DMS153 treated with DMSO at 0.1 percent for 48 hours (cell line): ENCODE data around the gene IL12RB1.
"Not testable (repeated sequence)": the region's sequence is repeated elsewhere in the genome, so short reads cannot be mapped to it uniquely, and the experiment has no call there.

ENCODE experiments used
- DNase-seq: peaks from one replicate; lab custom pipeline; 2025; ENCODE audit not compliant: unreplicated experiment; lab: John Stamatoyannopoulos, UW

IL12RB1 gene

DNA sequence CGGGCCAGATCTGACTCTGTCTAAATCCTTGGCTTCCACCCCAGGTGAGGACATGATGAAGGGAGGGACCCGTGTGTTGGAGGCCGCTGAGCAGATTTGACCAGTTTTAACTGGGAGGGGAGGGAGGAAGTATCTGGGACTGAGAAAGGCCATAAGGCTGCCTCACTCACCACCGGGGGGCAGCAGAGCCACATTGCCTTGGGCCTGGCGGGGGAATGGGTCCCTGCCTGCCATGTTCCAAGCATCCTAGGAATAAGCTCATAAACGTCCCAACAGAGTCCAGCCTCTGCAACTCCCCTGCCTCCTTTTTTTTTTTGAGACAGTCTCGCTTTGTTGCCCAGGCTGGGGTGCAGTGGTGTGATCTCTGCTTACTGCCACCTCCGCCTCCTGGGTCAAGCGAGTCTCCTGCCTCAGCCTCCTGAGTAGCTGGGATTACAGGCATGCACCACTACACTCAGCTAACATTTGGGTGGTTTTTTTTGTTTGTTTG lies 26.3 kb upstream of the IL12RB1 start:
- DNase-seq, result peak; percentile 81

DNA sequence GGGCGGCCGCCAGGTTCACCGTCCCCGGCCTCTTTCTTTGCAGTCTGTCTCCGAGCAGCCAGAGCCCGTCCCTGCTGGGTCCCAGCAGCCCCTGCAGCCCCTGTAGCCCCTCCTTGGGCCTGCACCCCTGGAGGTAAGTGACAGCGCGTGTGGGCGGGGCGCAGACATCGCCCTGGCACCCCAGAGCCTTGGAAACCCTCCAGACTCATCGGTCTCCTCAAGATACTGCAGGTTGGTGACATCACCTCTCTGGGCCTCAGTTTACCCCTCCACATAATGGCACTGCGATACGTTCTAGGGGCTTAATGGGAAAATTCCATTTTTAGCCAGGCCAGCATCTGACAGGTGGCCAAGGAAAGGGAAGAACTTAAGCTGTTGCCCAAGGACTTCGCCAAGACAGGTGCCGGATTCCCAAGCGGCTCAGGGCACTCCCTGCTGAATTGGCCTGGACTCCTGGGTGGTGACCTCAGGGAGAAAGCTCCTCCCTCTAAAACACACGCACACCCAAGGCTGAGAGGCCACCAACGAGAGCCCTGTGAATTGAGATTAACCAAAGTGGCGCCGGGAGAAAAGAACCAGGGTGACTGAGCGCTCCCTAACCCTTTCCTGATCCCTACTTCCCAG lies 24.0 kb upstream of the IL12RB1 start:
- DNase-seq, result no peak

DNA sequence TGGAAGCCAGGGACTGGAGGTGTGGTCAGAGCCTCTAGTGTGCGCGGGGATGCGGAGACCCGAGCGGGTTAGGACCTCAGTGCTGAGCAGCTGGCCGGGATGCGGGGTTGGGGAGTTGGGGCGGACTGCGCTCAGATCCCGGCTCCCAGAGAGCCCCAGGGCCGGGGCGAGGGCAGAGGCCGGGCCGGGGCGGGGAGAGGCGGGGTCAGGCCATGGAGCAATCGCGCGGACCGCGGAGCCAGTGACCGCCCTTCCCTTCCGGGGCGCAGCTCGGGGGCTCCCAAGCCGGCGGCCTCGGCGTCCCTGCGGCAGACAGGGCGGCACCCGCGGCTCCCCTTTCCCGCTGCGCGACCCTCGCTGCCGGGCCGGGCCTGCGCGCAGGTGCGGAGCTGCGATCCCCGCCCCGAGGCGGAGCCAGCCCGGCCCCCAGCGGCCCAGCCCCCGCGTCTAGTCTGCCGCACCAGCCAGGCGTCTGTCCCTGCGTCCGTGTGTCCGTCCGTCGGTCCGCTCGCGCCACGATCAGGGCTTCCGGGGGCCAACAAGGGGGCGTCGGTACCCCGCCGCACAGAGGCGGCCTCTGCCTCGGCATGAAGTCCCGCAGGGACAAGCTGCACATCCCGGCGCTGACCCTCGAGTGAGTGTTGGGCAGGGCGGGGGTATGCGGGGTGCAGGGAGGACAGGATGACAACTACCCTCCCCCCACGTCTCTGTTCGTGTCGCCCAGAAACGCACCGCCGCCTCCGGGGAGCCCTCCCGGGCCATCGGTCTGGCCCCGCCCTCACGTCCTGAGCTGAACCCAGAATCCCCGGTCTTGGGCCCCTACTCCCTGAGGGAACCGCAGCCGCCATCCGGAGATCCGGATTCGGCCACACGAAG lies 23.2 kb upstream of the IL12RB1 start:
- no peak for DNase-seq

DNA sequence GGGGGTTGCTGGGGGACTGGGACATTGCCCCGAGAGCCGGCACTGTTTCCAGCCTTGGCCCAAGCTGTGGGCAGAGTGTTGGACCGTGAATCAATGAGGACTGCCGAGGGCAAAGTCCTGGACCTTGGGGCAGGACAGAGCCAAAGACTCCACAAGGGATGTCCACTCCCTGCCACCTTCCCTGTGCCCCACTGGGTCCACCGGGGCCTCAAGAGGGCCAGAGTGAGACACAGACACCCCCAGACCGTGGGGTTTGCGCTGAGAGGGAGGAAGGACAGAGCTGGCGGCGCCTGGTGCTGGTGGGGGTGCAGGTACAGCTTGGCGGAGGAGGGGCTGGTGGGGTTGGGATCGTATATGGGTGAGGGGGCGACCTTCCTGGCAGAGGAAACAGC lies 22.6 kb upstream of the IL12RB1 start:
- DNase-seq, result no peak

DNA sequence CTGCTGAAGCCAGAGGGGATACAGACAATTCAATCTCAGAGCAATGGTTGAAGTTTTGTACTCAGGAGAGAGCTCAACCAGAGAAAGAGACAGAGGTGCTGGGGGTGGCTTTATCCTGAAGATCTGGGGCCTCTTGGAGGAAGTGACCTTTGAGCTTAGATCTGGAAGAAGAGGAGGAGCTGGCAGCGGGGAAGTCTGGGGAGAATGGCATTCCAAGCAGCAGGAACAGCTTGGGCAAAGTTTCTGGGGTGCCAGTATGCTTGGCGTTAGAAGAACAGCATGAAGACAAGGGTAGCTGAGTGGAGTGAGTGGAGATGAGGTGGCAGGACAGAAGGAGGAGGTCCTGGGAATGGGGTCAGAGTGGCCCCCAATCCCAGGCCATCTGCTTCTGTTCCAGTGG lies 22.2 kb upstream of the IL12RB1 start:
- no peak for DNase-seq

DNA sequence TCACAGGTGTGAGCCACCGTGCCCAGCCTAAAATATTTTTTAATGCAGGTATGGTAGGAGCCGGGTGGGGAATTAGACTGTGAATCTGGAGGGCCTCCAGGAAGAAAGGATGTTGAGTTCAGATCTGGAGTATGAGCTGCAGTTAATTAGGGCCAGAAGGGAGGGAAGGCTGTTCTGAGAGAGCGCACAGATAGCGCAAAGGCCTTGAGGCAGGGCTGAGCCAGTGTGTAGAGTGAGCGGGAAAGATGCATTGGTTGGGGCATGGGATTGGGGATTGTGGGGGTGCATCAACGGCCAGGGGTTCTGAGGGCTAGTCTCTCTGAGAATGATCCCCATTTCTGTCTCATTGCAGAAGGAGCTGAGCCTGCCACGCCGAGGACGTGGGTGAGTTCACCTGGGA lies 20.5 kb upstream of the IL12RB1 start:
- DNase-seq, result no peak

DNA sequence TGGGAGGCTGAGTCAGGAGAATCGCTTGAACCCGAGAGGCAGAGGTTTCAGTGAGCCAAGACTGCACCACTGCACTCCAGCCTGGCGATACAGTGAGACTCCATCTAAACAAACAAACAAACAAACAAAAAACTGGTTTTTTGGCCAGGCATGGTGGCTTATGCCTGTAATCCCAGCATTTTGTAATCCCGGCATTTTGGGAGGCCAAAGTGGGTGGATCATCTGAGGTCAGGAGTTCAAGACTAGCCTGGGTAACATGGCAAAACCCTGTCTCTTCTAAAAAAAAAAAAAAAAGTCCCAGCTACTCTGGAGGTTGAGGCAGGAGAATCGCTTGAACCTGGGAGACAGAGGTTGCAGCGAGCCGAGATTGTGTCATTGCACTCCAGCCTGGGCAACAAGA lies 18.5 kb upstream of the IL12RB1 start:
- not testable (repeated sequence) for DNase-seq

DNA sequence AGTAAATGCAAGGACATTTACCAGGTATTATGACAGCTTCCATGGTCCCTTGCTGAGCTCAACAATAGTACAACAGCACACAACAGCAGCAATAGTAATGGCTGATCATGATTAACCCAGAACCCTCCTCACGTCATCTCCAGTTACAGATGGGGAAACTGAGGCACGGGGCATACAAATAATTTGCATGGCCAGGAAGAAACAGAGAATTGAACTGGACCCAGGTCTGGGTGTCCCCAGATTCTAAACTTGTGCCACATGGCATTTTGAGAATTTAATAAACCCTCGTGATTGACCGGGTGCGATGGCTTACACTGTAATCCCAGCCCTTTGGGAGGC lies 18.0 kb upstream of the IL12RB1 start:
- DNase-seq, result no peak

DNA sequence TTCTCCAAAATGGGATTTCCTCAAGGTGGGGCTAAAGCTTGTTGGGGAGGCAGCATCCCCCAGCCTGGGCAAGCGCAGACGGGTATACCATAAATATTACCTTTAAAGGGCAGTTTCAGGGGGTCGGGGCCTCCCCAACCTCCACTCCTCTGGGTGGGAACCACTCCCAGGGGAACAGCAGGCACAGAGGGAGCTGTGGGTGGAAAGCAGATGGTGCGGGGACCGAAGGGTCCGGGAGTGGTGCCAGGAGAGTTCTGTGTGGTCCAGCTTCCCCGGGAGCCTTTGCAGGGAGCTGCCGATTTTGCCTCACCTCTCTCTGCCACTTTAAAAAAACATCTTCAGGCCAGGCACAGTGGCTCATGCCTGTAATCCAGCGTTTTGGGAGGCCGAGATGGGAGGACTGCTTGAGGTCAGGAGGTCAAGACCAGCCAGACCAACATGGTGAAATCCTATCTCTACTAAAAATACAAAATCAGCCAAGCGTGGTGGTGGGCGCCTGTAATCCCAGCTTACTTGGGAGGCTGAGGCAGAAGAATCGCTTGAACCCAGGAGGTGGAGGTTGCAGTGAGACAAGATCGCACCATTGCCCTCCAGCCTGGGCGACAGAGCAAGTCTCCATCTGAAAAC lies 16.3 kb upstream of the IL12RB1 start:
- no peak for DNase-seq

DNA sequence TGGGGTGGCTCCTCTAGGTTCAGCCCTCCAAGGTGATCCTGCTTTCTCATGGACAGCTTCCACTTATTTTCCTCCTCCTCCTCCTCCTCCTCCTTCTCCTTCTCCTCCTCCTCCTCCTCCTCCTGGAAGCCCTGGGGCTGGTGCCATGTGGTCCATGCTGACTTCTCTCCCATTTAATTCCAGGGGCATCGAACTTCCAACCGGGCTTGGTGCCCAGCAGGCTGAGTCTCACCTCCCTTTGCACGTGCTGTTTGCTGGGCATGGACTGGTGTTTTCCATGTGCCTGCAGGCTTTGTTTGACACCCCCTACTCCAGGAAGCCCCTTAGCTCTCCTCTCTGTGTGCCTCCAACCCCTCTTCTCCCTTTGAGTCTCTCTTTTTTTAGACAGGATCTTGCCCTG lies 14.5 kb upstream of the IL12RB1 start:
- no peak for DNase-seq

DNA sequence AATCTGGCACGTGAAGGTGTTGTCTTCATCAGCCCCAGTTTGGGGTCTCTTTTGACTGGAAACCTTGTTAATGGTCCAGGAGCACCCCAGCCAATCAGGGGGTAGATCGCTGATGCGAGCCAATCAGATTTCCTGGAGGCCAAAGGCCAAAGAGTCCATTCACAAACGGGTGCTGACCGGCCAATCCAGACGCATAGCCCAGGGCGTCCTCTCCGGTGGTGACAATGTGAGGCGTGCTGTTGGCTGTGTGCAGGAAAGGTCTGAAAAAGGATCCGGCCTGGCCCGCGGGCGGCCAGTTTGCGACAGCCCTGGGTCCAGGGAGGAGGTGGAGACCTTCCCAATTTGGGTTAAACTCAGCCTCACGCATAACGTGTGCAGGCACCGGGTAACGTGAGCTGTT lies 14.0 kb upstream of the IL12RB1 start:
- DNase-seq, result no peak

DNA sequence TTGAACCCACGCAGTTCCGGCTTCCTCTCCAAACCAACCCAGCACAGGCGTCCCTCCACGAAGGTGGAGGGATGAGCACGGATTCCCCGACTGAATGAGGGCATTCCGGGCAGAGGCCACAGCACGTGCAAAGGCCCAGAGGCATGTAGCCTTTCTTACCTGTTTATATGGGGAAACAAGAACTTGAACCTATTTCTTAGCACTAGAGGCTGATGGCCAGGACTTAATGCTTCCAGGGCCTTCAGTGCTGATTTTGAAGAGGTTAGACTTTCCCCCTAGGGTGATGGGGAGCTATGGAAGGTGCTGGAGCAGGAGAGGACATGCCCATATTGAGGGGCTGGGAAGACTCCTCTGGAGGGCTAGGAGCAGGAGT lies 12.9 kb upstream of the IL12RB1 start:
- DNase-seq, result no peak

DNA sequence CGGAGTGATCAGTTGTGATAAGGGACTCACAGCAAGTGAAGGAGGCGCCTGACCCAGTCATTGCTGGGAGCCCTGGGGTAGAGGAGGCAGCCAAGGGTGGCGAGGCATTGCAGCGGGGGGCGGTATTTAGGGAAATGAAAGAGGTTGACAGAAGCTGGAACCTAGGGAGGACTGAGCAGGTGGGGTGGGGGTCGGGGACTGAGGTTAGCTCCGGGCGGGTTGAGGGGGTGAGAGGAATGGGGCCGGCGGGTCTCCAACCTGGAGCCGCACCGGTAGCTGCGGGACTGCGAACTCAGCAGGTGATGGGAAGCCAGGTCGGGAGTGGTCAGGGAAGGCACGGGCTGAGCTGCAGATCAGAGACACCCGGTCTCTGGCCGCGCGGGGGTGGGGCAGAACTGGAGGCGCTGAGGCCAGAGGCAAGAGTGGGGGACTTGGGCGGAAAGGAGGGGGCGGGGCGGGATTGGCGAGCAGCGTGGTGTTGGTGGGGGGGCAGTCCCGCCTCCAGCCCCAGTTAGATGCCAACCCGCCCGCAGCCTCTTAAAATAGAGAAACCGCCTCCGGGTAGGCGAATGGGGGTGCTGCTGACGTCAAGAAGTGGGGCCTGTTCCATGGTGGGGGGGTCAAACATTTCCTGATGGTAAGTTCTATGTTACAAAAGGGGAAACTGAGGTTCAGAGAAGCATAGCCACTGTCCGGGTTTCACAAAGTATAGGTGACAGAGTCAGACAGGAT lies 12.3 kb upstream of the IL12RB1 start:
- DNase-seq, result no peak

DNA sequence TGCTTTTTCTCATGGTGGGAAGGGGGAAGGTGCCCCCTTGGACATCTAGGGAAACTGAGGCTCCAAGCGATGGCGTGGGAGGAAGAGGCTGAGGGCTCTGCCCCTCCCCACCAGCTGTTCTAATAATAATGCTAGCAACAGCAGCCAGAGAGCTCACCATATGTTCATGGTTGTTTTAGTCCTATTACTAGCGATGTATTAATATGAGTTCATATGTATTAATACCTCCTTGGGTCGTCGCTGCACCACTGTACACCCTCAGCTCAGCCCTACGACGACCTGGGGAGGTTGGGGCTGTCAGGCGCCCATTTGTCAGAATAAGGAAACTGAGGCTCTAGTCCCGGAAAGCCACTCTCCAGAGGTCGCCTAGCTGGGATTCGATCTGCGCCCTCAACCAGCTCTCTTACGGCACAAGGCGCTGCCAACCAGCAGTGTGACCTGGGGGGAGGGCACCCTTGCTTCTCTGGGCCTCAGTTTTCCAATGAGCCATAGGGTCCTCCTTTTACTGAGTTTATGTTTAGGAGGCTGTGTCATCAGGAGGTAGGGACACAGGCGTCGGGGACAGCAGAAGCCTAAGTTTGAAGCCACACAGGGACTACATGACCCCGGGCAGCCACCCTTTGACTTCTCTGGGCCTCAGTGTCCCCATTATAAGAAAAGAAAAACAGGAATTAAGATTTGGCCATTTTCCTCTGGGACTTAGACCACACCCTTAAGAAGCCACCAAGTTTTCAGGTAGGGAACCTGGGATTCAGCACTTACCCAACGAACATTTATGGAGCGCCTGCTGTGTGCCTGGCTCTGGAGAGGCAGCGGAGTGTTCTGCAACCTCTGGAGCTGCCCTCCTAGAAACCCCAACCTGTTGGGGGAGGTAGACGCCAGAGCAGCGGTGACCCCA lies 11.5 kb upstream of the IL12RB1 start:
- DNase-seq, result no peak

DNA sequence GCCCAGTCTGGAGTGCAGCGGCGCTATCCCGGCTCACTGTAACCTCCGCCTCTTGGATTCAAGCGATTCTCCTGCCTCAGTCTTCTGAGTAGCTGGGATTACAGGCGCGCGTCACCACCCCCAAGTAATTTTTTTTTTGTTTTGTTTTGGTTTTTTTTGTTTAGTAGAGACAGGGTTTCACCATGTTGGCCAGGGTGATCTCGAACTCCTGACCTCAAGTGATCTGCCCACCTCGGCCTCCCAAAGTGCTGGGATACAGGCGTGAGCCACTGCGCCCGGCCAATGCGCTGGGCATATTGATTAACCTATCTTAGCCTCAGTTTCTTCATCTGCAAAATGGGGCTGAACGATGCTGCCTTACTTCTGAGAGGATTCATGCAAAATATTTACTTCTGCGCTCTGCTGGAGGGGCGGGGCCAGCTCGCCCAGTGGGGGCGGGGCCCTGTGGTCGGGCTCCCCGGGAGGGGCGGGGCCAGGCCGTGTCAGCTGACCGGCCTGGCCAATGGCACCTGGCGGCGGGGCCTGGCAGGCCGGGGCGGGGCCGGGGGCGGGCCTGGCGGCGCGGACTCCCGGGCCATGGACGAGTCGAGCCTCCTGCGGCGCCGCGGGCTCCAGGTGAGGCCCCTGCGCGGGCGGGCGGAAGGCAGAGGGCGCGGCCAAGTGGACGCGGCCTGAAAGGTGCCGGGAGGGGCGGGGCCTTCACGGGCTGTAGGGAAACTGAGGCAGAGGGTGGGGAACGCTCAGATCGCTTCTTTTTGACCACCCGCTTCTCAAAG lies 10.7 kb upstream of the IL12RB1 start, which contains the start of gene MAST3:
TSS of gene MAST3 (plus strand) at position 562 of the 776 bp plus-strand sequence. CDS start at position 577, 15 bp downstream.
- DNase-seq, result no peak

DNA sequence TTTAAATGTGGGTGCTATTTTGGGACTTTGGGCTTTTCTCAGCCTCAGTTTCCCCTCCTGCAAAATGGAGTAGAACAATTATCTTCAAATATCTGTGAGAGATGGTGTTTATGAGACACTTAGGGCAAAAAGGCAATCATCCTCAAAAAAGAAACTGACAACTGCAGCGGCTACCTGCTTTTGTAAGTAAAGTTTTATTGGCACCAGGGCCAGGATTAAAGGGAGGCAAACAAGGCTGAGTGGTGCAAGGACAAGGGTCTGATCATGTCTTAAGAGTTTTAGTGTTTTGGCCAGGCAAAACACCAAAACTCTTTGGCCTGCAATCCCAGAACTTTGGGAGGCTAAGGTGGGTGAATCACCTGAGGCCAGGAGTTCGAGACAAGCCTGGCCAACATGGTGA lies 9.5 kb upstream of the IL12RB1 start:
- no peak for DNase-seq

DNA sequence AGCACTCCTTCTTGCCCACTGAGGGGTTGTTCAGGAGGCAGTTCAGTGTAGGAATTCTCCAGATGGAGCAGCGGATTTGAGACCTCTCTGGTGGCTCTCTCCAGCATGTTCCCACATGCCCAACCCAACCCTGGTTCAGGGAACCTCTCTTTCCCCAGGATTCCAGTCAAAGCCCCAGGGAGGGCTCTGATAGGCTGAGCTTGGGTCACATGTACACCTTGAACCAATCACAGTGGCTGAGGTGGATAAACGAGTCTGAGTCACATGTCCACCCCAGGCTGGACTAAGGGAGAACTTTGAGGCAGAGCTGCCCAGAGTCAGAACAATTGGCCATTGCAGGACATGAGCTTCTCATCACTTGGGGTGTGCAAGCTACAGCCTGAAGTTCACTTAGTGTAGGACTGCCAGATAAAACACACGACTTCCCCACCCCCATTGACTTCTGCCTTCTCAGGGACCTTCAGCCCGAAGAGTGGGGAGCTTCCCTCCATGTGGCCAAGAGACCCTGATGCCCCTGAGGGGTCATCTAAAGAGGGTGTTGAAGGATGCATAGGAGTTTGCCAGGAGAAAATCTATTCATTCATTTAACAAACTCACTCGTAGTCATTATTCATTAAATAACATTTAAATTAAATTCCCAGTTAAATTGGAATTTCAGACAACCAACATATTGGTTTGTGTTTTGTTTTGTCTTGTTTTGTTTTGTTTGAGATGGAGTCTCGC lies 6.9 kb upstream of the IL12RB1 start:
- DNase-seq, result no peak

DNA sequence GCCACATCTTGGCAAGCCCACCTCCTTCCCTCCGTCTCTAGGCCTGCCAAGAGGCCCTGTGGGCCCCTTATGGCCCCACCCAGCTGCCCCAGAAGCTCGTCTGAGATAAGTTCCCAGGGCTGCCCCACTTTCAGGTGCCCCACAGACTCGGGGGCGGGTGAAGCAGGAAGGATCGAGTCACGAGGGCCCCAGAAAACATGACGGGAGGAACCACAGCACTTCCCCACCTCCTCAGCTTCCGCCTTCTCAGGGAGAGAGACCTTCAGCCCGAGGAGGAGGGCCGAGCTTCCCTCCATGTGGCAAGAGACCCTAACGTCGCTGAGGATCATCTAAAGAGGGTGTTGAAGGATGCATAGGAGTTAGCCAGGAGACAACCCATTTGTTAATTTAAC lies 4.5 kb upstream of the IL12RB1 start:
- DNase-seq, result no peak
